Hepatocyte (in vitro differentiated cells): Measurements from ENCODE around the gene ZC3H7B. TPM values are rescaled to one million over a fixed set of nuclear protein-coding genes. Genes with fewer than 3 reads are reported as not detected.

Experiments used
- DNase-seq: peaks from one replicate; pipeline ENCODE4 v3.0.0-alpha.2; 2016; ENCODE audit warnings: low spot score
- H2AFZ ChIP-seq: fragments of 200-600 bp; sonication (generic); 2 replicates; pipeline ENCODE4 v1.6.0; 2016; ENCODE audit warnings: antibody characterized with exemption, mild to moderate bottlenecking
- H3K27ac ChIP-seq: fragments of 200-600 bp; sonication (generic); 2 replicates; pipeline ENCODE4 v1.5.1; 2016; ENCODE audit warnings: mild to moderate bottlenecking
- H3K27me3 ChIP-seq: fragments of 200-600 bp; sonication (generic); 2 replicates; pipeline ENCODE4 v1.6.1; 2016
- H3K36me3 ChIP-seq: fragments of 200-600 bp; sonication (generic); replicated peaks from 2 replicates; pipeline ENCODE4 v1.5.1; 2016; ENCODE audit warnings: low read depth; ENCODE audit not compliant: insufficient read depth
- H3K4me1 ChIP-seq: fragments of 200-600 bp; sonication (generic); 2 replicates; pipeline ENCODE4 v1.5.1; 2016; ENCODE audit warnings: mild to moderate bottlenecking, moderate library complexity; ENCODE audit not compliant: insufficient read depth
- H3K4me2 ChIP-seq: fragments of 200-600 bp; sonication (generic); 2 replicates; pipeline ENCODE4 v1.6.0; 2016
- H3K4me3 ChIP-seq: fragments of 200-600 bp; sonication (generic); 2 replicates; pipeline ENCODE4 v1.5.1; 2016; ENCODE audit warnings: mild to moderate bottlenecking
- H3K79me2 ChIP-seq: fragments of 200-600 bp; sonication (generic); 2 replicates; pipeline ENCODE4 v1.6.0; 2017; ENCODE audit warnings: mild to moderate bottlenecking
- H3K9me2 ChIP-seq: fragments of 200-600 bp; sonication (generic); replicated peaks from 2 replicates; pipeline ENCODE4 v1.6.0; 2017; ENCODE audit warnings: mild to moderate bottlenecking; ENCODE audit not compliant: insufficient read depth
- H3K9me3 ChIP-seq: fragments of 200-600 bp; sonication (generic); 2 replicates; pipeline ENCODE4 v1.5.1; 2016; ENCODE audit warnings: low read depth, mild to moderate bottlenecking
- H4K20me1 ChIP-seq: fragments of 200-600 bp; sonication (generic); 2 replicates; pipeline ENCODE4 v1.6.0; 2016; ENCODE audit warnings: mild to moderate bottlenecking; ENCODE audit not compliant: insufficient read depth, poor library complexity, severe bottlenecking
- CTCF ChIP-seq: fragments of 200-600 bp; sonication (generic); IDR thresholded peaks from 2 replicates; pipeline ENCODE4 v1.5.1; 2016; ENCODE audit warnings: antibody characterized with exemption, mild to moderate bottlenecking; ENCODE audit not compliant: poor library complexity
- EZH2 ChIP-seq: fragments of 200-600 bp; sonication (generic); IDR thresholded peaks from 2 replicates; pipeline ENCODE4 v1.6.1; 2016; ENCODE audit warnings: antibody characterized with exemption, mild to moderate bottlenecking, borderline replicate concordance
- EZH2phosphoT487 ChIP-seq: fragments of 200-600 bp; sonication (generic); IDR thresholded peaks from one replicate; pipeline ENCODE4 v1.6.1; 2018; ENCODE audit warnings: antibody characterized with exemption, mild to moderate bottlenecking, low read depth, moderate library complexity; ENCODE audit not compliant: unreplicated experiment, severe bottlenecking
- WGBS: methylation state at CpG from one replicate; pipeline ENCODE4 v1.1.6; 2016; ENCODE audit warnings: low lambda C conversion rate; ENCODE audit errors: missing lambda C conversion rate; 5-methylcytosine and 5-hydroxymethylcytosine counted together
- microRNA-seq: library from miRNA; unstranded; fragments of <30 nt; microRNA quantifications from one replicate; pipeline ENCODE4, GENCODE V29; 2017
- polyA plus RNA-seq: library from polyadenylated mRNA; unstranded; fragments of >200 nt; fragmentation: Nextera tagmentation; extraction: Ambion mirVana; gene quantifications from 2 replicates; pipeline ENCODE4 v1.2.1, GENCODE V29; 2016
- small RNA-seq: library from RNA; depleted of rRNA; stranded (forward); fragments of <200 nt; gene quantifications from one replicate; pipeline ENCODE3, GENCODE V24; 2014
- total RNA-seq: library from RNA; depleted of rRNA; stranded (reverse); fragments of >200 nt; gene quantifications from 2 replicates; pipeline ENCODE4 v1.2.3, GENCODE V29; 2014

Gene ZC3H7B
- total and polyA plus RNA-seq, 2 experiments from 2014 or later: 6.9 to 30.5 TPM

- no peaks in the 10 kb centered on the region for H3K36me3 ChIP-seq
- WGBS: 93% methylated on average over 6 of the region's 8 CpGs
- H3K27ac ChIP-seq: no peak overlapping the region
- H3K4me3 ChIP-seq: no peak overlapping the region
- no peaks in the 10 kb centered on the region for H3K9me2 ChIP-seq
- TF ChIP-seq CTCF (no peak), EZH2 (no peak), EZH2phosphoT487 (no peak)
- no peak overlapping the region for H2AFZ ChIP-seq
- no peaks in the 10 kb centered on the region for H3K9me3 ChIP-seq
- peaks cover 11% of the 10 kb centered on the region for H3K4me1 ChIP-seq
- DNase-seq: no peak
- no peaks in the 10 kb centered on the region for H3K27me3 ChIP-seq
- no peaks in the 10 kb centered on the region for H3K79me2 ChIP-seq
- no peak overlapping the region for H3K4me2 ChIP-seq
- no peaks in the 10 kb centered on the region for H4K20me1 ChIP-seq
Observed at GRCh38 chr22:41405588-41405987, 104.3 kb downstream of the ZC3H7B start.

GRCh38 chr22:41406410-41406809 is 105.1 kb downstream of the ZC3H7B start:
- DNase-seq: no peak
- H3K9me2 ChIP-seq: no peaks in the 10 kb centered on the region
- H3K27ac ChIP-seq: no peak overlapping the region
- H3K36me3 ChIP-seq: no peaks in the 10 kb centered on the region
- no peak overlapping the region for H3K4me3 ChIP-seq
- H4K20me1 ChIP-seq: no peaks in the 10 kb centered on the region
- H3K9me3 ChIP-seq: no peaks in the 10 kb centered on the region
- H3K4me2 ChIP-seq: no peak overlapping the region
- TF ChIP-seq EZH2: no peak
- no peak for TF ChIP-seq CTCF
- no peak for TF ChIP-seq EZH2phosphoT487
- no peak overlapping the region for H2AFZ ChIP-seq
- peaks cover 11% of the 10 kb centered on the region for H3K4me1 ChIP-seq
- H3K79me2 ChIP-seq: no peaks in the 10 kb centered on the region
- no peaks in the 10 kb centered on the region for H3K27me3 ChIP-seq

- H3K27ac ChIP-seq: no peak overlapping the region
- DNase-seq: no peak
- H3K4me1 ChIP-seq: peaks cover 5% of the 10 kb centered on the region
- no peaks in the 10 kb centered on the region for H3K9me3 ChIP-seq
- no peak overlapping the region for H2AFZ ChIP-seq
- no peak overlapping the region for H3K4me3 ChIP-seq
- H4K20me1 ChIP-seq: no peaks in the 10 kb centered on the region
- H3K27me3 ChIP-seq: no peaks in the 10 kb centered on the region
- H3K9me2 ChIP-seq: no peaks in the 10 kb centered on the region
- H3K36me3 ChIP-seq: no peaks in the 10 kb centered on the region
- 97% methylated on average over 3 of the region's 3 CpGs for WGBS
- peaks cover under 1% of the 10 kb centered on the region for H3K79me2 ChIP-seq
- no peak for TF ChIP-seq EZH2
- no peak for TF ChIP-seq EZH2phosphoT487
- TF ChIP-seq CTCF: no peak
- H3K4me2 ChIP-seq: no peak overlapping the region
Observed at GRCh38 chr22:41407433-41407832, 106.1 kb downstream of the ZC3H7B start.

- H2AFZ ChIP-seq: no peak overlapping the region
- H3K79me2 ChIP-seq: peaks cover 7% of the 10 kb centered on the region
- no peaks in the 10 kb centered on the region for H3K27me3 ChIP-seq
- no peak for DNase-seq
- H3K9me2 ChIP-seq: no peaks in the 10 kb centered on the region
- H3K4me3 ChIP-seq: no peak overlapping the region
- H3K4me2 ChIP-seq: no peak overlapping the region
- H3K27ac ChIP-seq: no peak overlapping the region
- no peaks in the 10 kb centered on the region for H3K9me3 ChIP-seq
- no peaks in the 10 kb centered on the region for H3K36me3 ChIP-seq
- peaks cover 9% of the 10 kb centered on the region for H3K4me1 ChIP-seq
- WGBS: 91% methylated on average over 8 of the region's 8 CpGs
- TF ChIP-seq EZH2phosphoT487: no peak
- H4K20me1 ChIP-seq: no peaks in the 10 kb centered on the region
Observed at GRCh38 chr22:41408665-41409064, 107.3 kb downstream of the ZC3H7B start.

Small RNA genes lying within 50 kb of the gene (microRNA-seq; reads per million reads assigned to microRNA genes)
- 2.7 reads per million for gene MIR6889

Small RNA genes lying within 50 kb of the gene (small RNA-seq; reads per million reads assigned to genes)
- not detected for gene MIR6889
- gene RNU6-495P: not detected

Other genes starting within 250 kb of the ZC3H7B start
- 29.0 and 53.8 TPM in 2 replicates for gene EP300, start 208.9 kb upstream of the ZC3H7B start, total RNA-seq
- gene EP300, start 208.9 kb upstream of the ZC3H7B start, polyA plus RNA-seq: 19.5 and 28.8 TPM in 2 replicates
- gene L3MBTL2, start 96.2 kb upstream of the ZC3H7B start, total RNA-seq: 17.9 and 20.1 TPM in 2 replicates
- gene L3MBTL2, start 96.2 kb upstream of the ZC3H7B start, polyA plus RNA-seq: 12.1 and 16.3 TPM in 2 replicates
- gene CHADL, start 60.6 kb upstream of the ZC3H7B start, total RNA-seq: 1.00 and 4.5 TPM in 2 replicates
- gene CHADL, start 60.6 kb upstream of the ZC3H7B start, polyA plus RNA-seq: 1.2 and 1.4 TPM in 2 replicates
- 34.2 and 35.2 TPM in 2 replicates for gene RANGAP1, start 15.3 kb upstream of the ZC3H7B start, total RNA-seq
- 34.6 and 38.1 TPM in 2 replicates for gene RANGAP1, start 15.3 kb upstream of the ZC3H7B start, polyA plus RNA-seq
- 5.5 and 8.9 TPM in 2 replicates for gene TEF, start 80.4 kb downstream of the ZC3H7B start, total RNA-seq
- 5.4 and 6.6 TPM in 2 replicates for gene TEF, start 80.4 kb downstream of the ZC3H7B start, polyA plus RNA-seq
- gene TOB2, start 145.3 kb downstream of the ZC3H7B start, total RNA-seq: 33.2 and 37.8 TPM in 2 replicates
- 30.8 and 38.5 TPM in 2 replicates for gene TOB2, start 145.3 kb downstream of the ZC3H7B start, polyA plus RNA-seq
- gene PHF5A, start 167.2 kb downstream of the ZC3H7B start, total RNA-seq: 55.2 and 59.9 TPM in 2 replicates
- 16.8 and 21.9 TPM in 2 replicates for gene PHF5A, start 167.2 kb downstream of the ZC3H7B start, polyA plus RNA-seq
- 111 and 129 TPM in 2 replicates for gene ACO2, start 167.6 kb downstream of the ZC3H7B start, total RNA-seq
- 167 and 196 TPM in 2 replicates for gene ACO2, start 167.6 kb downstream of the ZC3H7B start, polyA plus RNA-seq
- 14.5 and 17.5 TPM in 2 replicates for gene POLR3H, start 242.9 kb downstream of the ZC3H7B start, total RNA-seq
- 37.4 and 41.1 TPM in 2 replicates for gene POLR3H, start 242.9 kb downstream of the ZC3H7B start, polyA plus RNA-seq